HCT116 (cell line): ENCODE results near the gene HCN2. TPM values are rescaled to one million over a fixed set of nuclear protein-coding genes. Genes with fewer than 3 reads are reported as not detected.
A peak's percentile ranks its signal among the peaks of the same experiment; 100 is the strongest.
"Not testable (repeated sequence)": the region's sequence is repeated elsewhere in the genome, so short reads cannot be mapped to it uniquely, and the experiment has no call there.

Experiments used
- ATAC-seq: fragments of 200-7000 bp; cut with Tn5 transposase; 2 replicates; pipeline ENCODE4 v1.9.1; 2020; ENCODE audit warnings: mild to moderate bottlenecking, moderate library complexity
- BruUV-seq: library from RNA; stranded (reverse); fragments of 400-500 nt; replicated peaks from 2 replicates; lab custom pipeline; 2021; lab: Mats Ljungman, UMichigan
- CTCF ChIA-PET: fragments of 300-600 bp; sonication (Branson Sonifier 250); formaldehyde crosslinking; loops from one replicate; lab custom pipeline; 2021; ENCODE audit warnings: antibody characterized with exemption; lab: Charles Lee
- POLR2A ChIA-PET: fragments of 300-600, 350-600 bp; sonication (Branson Sonifier 250); formaldehyde crosslinking; loops from one replicate; lab custom pipeline; 2021; ENCODE audit warnings: antibody characterized with exemption; lab: Charles Lee
- RAD21 ChIA-PET, 2 experiments: fragments of 300-600 bp; sonication (Branson Sonifier 250); formaldehyde crosslinking; loops; one replicate each; lab custom pipeline; 2023; ENCODE audit warnings: low total read pairs in 2 of 2; ENCODE audit not compliant: uncharacterized antibody in 2 of 2, unreplicated experiment in 2 of 2, low non-redundant PET in 1 of 2; lab: Charles Lee
- DNase-seq: peaks from one replicate; pipeline ENCODE4 v3.0.0-alpha.2; 2010; ENCODE audit warnings: low read depth, low spot score
- H2AFZ ChIP-seq: fragments of 200-600 bp; shearing (Covaris generic), sonication (generic); 2 replicates; pipeline ENCODE4 v1.6.1; 2017; ENCODE audit warnings: low read depth, mixed run types, mixed read lengths, antibody characterized with exemption, low read length; ENCODE audit not compliant: poor library complexity, severe bottlenecking
- H3K27ac ChIP-seq: 2 replicates; pipeline ENCODE4 v1.5.1; 2012; ENCODE audit warnings: low read depth, low read length
- H3K27me3 ChIP-seq: fragments of 200-600 bp; sonication (generic); 2 replicates; pipeline ENCODE4 v1.6.1; 2016; ENCODE audit warnings: mixed run types, low read length, mixed read lengths; ENCODE audit not compliant: insufficient read depth
- H3K36me3 ChIP-seq, 2 experiments: fragments of 200-500 bp in 1 of 2; fragments of 200-600 bp in 1 of 2; sonication (Bioruptor generic) in 1 of 2; sonication (generic) in 1 of 2; 2 replicates each; pipeline versions ENCODE4 v1.5.1 to v1.6.1; 2014 to 2016; ENCODE audit warnings: low read length in 2 of 2, inconsistent platforms in 1 of 2, mixed read lengths in 1 of 2, mixed run types in 1 of 2; ENCODE audit not compliant: insufficient read depth in 2 of 2, control insufficient read depth in 1 of 2
- H3K4me1 ChIP-seq, 2 experiments: fragments of 200-600 bp in 1 of 2; sonication (generic) in 1 of 2; 2 replicates each; pipeline versions ENCODE4 v1.5.1 to v1.6.1; 2012 to 2017; ENCODE audit warnings: low read length in 2 of 2, inconsistent platforms in 1 of 2, mild to moderate bottlenecking in 1 of 2, mixed read lengths in 1 of 2, mixed run types in 1 of 2, moderate library complexity in 1 of 2; ENCODE audit not compliant: insufficient read depth in 2 of 2, control insufficient read depth in 1 of 2
- H3K4me2 ChIP-seq: fragments of 200-600 bp; sonication (generic); 2 replicates; pipeline ENCODE4 v1.6.1; 2017; ENCODE audit warnings: mixed run types, low read length, mixed read lengths
- H3K4me3 ChIP-seq, 2 experiments: fragments of 200-600 bp in 1 of 2; sonication (generic) in 1 of 2; replicated peaks in 1 of 2; 2 replicates each; pipeline ENCODE4 v1.5.1; 2011 to 2016; ENCODE audit warnings: low read length in 2 of 2, control low read depth in 1 of 2, low read depth in 1 of 2, mild to moderate bottlenecking in 1 of 2, mixed read lengths in 1 of 2, mixed run types in 1 of 2
- H3K79me2 ChIP-seq: fragments of 200-600 bp; sonication (generic); 2 replicates; pipeline ENCODE4 v1.6.1; 2017; ENCODE audit warnings: mild to moderate bottlenecking, mixed run types, low read length, moderate library complexity, mixed read lengths; ENCODE audit not compliant: insufficient read depth
- H3K9ac ChIP-seq: fragments of 200-600 bp; sonication (generic); 2 replicates; pipeline ENCODE4 v1.6.1; 2016; ENCODE audit warnings: low read length, mixed read lengths
- H3K9me2 ChIP-seq: fragments of 200-600 bp; sonication (generic), shearing (Covaris generic); 2 replicates; pipeline ENCODE4 v1.6.1; 2017; ENCODE audit warnings: mixed run types, mild to moderate bottlenecking, moderate library complexity; ENCODE audit not compliant: insufficient read depth
- H3K9me3 ChIP-seq, 2 experiments: fragments of 200-500 bp in 1 of 2; fragments of 200-600 bp in 1 of 2; sonication (Bioruptor generic) in 1 of 2; sonication (generic) in 1 of 2; 2 replicates each; pipeline ENCODE4 v1.6.1; 2014 to 2017; ENCODE audit warnings: low read length in 2 of 2, mixed read lengths in 2 of 2, inconsistent platforms in 1 of 2, low read depth in 1 of 2, mild to moderate bottlenecking in 1 of 2, mixed run types in 1 of 2, moderate library complexity in 1 of 2; ENCODE audit not compliant: control insufficient read depth in 1 of 2, insufficient read depth in 1 of 2
- H4K20me1 ChIP-seq: fragments of 200-600 bp; sonication (generic), shearing (Covaris generic); 2 replicates; pipeline ENCODE4 v1.6.1; 2017; ENCODE audit warnings: mixed run types, mild to moderate bottlenecking, moderate library complexity; ENCODE audit not compliant: insufficient read depth
- YY1 ChIP-seq: IDR thresholded peaks from 2 replicates; pipeline ENCODE4 v1.6.1; 2011; ENCODE audit warnings: low read length, low read depth, moderate library complexity, mild to moderate bottlenecking; ENCODE audit not compliant: insufficient replicate concordance; ENCODE audit errors: extremely low read depth
- ZFX ChIP-seq: fragments of 450-650 bp; IDR thresholded peaks from 2 replicates; pipeline ENCODE4 v1.6.1; 2017
- intact Hi-C: fragments of 100-400 bp; cut with micrococcal nuclease; formaldehyde crosslinking; loops from 2 replicates; pipeline ENCODE4 v1.10.0; 2022
- total RNA-seq: library from RNA; stranded (reverse); gene quantifications from one replicate; pipeline ENCODE4 v1.2.1, GENCODE V29; 2021; ENCODE audit not compliant: unreplicated experiment

The HCN2 gene
- total RNA-seq, 1 experiment from 2014 or later = 2.4 TPM

GRCh38 chr19:603302-603639 is 13.6 kb downstream of the HCN2 start:
- H3K9ac ChIP-seq, H3K27ac ChIP-seq, RAD21 ChIA-PET, H3K4me3 ChIP-seq, H3K79me2 ChIP-seq, H3K27me3 ChIP-seq, H3K4me2 ChIP-seq, ATAC-seq, H4K20me1 ChIP-seq, H3K4me1 ChIP-seq, H3K36me3 ChIP-seq, POLR2A ChIA-PET, CTCF ChIA-PET, DNase-seq, intact Hi-C loops, H2AFZ ChIP-seq, H3K9me2 ChIP-seq, BruUV-seq, H3K9me3 ChIP-seq: not testable (repeated sequence)

GRCh38 chr19:603779-604178 is 14.1 kb downstream of the HCN2 start:
- H4K20me1 ChIP-seq, H3K79me2 ChIP-seq, H3K27ac ChIP-seq, BruUV-seq, H3K4me3 ChIP-seq, H3K27me3 ChIP-seq, DNase-seq, H2AFZ ChIP-seq, CTCF ChIA-PET, H3K9ac ChIP-seq, H3K9me2 ChIP-seq, intact Hi-C loops, H3K4me1 ChIP-seq, POLR2A ChIA-PET, H3K36me3 ChIP-seq, H3K4me2 ChIP-seq, RAD21 ChIA-PET, H3K9me3 ChIP-seq: not testable (repeated sequence)
- peak; percentile 43; the same call in 1 of the 2 replicates for ATAC-seq

- no peaks in the 10 kb centered on the region for H3K9me2 ChIP-seq
- ATAC-seq = peak; percentile 60
- peaks cover 7 to 9% of the 10 kb centered on the region in 2 experiments; a peak in 3 of 4 replicates for H3K4me1 ChIP-seq
- POLR2A ChIA-PET = no interaction called here
- no peak overlapping the region for H3K4me3 ChIP-seq
- no TSS peak for BruUV-seq
- peaks cover 0 to 7% of the 10 kb centered on the region in 2 experiments; a peak in 1 of 4 replicates for H3K9me3 ChIP-seq
- TF ChIP-seq YY1 (no peak), ZFX (no peak)
- TF ChIP-seq, all 23 proteins: peak for 0
- H2AFZ ChIP-seq = no peak overlapping the region
- no peaks in the 10 kb centered on the region for H3K79me2 ChIP-seq
- no peak for DNase-seq
- RAD21 ChIA-PET = no interaction called here
- CTCF ChIA-PET = no interaction called here
- H4K20me1 ChIP-seq = no peaks in the 10 kb centered on the region
- no peak overlapping the region for H3K27ac ChIP-seq
- H3K27me3 ChIP-seq = no peaks in the 10 kb centered on the region
- no peaks in the 10 kb centered on the region for H3K36me3 ChIP-seq
- H3K9ac ChIP-seq = no peak overlapping the region
- no peak overlapping the region for H3K4me2 ChIP-seq
- intact Hi-C loops = no loop called here
Observed at GRCh38 chr19:604355-604754, 14.7 kb downstream of the HCN2 start.
